Fibroblast of skin of right biceps (primary cell): ENCODE results near the gene TMEM9.
"Not testable (repeated sequence)": the region's sequence is repeated elsewhere in the genome, so short reads cannot be mapped to it uniquely, and the experiment has no call there.

Experiments
- DNase-seq: peaks from one replicate; pipeline ENCODE4 v3.0.0-alpha.2; 2013

TMEM9 gene

DNA sequence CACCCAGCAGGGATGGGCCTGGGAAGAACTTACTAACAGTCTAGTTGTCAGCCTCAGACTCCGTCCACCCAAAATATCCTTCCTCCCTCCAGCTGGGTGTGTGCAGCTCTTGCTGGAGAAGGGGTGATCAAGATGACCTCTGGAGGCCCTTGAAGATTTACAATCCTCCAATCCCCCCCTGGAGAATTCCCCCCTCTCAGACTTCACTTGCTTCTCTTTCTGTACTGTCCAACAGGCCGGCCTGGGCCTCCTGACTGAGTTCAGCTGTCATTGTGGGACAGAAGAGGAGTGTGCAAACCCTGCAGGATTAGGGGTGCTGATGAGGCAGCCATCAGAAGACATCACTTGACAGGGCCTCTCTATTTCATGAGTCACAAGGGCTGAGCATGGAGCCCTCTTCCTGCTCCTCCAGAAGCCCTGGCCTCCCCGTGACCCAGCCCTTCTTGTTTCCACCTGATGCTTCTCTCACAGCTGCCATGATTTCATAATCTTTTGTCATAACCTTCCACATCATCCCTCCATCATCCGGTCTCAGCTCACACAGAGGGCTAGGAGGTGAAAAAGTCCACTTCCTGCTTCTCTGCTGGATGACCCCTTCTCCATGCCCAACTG is 18.8 kb upstream of the TMEM9 start:
- no peak for DNase-seq

DNA sequence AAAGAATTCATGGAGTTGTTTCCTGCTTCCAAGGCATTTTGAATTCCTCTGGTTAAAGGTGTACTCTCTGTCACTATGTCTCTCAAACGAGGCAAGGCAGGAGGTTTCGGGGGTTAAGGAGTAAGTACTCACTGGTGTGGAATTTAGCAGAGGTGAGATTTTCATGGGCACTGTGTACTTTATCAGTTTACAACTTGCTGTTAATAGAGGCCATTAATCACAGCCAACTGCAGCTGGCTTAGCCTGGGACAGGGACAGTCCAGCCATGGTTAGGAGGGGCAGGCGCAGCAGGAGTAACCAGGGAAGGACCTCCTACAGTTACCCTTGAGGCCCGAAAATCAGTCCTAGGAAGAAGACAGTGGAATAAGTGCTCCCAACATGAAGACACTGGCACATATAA is 18.1 kb upstream of the TMEM9 start:
- no peak for DNase-seq

DNA sequence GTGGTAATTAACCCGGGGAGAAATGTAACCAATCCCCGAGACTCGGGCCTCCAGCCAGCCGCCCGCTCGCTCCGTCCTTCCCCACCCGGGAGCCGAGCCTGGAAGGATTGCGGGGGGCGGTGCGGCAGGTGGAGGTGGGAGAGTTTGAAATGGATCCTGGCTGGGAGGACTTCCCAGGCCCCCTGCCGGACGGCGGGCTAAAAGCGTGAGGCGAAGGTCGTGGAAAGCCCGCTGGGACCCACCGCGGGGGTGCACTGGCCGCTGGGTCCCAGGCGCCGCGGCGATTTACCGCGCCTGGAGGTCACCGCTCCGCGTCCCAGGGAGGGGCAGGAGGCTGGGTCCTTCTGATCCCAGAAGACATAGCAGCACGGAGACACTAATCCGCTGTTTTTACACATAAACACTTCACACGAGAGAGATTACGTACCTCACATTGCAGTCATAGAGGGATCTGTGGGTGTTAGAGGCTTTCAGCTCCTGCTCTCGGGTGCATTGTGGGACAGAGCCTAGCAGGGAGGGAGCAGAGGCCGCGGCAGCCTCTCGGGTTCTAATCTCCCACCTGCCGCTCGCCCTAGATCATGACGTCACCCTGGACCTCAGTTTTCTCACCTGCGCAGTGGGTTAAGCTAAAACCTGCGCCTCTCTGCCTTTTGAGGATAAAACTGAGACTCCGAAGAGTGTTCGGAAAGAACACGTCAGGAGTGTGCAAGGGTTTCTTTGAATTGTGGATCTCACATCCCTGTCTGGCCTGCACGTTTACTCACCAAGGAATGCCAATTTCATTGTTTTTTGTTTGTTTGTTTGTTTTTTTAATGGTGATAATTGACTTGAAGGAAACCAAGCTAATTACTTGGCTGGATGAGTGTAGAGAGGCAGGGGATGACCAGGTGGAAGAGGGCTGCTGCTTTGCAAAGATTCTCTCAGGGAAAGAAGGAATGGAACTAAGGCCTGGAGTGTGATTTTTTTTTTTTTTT is 17.1 kb upstream of the TMEM9 start:
- no peak for DNase-seq

DNA sequence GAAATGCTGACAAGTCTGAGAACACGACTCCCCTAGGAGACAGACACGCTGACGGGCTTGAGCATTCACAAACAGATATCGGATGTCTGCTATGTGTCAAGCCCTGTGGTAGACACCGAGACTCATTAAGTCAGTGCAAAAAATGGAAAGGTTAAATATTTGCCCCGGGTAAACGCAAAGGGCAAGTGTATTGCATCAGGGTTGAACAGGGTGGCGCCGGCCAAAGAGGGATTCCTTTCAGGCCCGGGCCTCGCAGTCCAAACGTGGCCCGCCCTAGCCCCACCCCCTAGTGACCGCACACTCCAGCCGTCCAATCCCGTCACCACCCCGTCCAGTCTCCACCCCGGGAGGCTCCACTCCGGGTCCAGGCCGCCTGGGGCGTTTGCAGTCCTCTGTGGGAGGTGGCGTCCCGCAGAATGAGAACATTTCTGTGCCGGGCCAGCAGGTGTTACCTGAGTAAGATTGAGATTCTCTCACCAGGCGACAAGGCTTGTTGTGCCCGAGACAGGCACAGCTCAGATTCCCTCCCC is 16.3 kb upstream of the TMEM9 start:
- peak; percentile 87 for DNase-seq

DNA sequence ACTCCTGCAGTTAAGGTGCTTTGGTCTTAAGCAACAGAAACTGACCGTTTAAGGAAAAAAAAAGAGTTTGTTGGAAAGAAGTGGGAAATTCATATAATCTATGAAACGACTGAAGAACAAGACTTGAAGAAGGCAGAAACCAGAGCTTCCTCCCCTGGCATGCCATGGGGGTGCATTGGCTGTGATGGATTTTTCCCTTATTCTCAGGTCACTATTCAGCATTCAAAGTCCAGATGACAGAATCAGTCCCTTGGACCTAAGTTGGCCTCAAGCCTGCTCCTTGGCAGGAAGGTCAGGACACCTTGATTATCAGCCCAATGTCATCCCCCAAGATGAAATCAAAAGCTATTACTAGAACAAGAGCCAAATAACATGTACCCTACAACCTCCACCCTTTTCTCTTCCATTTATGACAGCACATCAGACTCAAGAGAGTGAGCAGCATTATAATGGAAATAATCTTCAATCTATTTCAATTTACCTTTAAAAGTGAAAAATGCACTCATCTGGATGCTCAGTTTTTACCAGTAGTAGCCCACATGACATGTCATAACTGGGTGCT is 15.8 kb upstream of the TMEM9 start:
- no peak for DNase-seq

DNA sequence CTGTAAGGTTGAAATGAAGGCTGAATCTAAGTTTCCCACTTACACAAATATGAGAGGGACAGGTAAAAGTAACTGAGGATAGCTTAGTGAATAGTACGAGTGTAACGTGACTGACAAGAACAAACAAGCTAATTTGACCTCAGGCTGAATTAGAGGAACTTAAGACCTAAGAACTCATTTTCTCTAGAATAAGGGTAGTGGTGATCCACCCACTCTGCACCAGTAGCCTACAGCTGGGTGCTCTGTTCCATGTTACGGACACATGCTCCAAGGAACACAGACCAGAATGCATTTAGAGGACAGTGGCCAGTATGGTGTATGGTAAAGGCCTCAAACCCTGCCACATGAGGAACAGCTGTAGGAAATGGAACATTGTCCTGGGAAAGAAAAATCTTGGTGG is 14.9 kb upstream of the TMEM9 start:
- no peak for DNase-seq

DNA sequence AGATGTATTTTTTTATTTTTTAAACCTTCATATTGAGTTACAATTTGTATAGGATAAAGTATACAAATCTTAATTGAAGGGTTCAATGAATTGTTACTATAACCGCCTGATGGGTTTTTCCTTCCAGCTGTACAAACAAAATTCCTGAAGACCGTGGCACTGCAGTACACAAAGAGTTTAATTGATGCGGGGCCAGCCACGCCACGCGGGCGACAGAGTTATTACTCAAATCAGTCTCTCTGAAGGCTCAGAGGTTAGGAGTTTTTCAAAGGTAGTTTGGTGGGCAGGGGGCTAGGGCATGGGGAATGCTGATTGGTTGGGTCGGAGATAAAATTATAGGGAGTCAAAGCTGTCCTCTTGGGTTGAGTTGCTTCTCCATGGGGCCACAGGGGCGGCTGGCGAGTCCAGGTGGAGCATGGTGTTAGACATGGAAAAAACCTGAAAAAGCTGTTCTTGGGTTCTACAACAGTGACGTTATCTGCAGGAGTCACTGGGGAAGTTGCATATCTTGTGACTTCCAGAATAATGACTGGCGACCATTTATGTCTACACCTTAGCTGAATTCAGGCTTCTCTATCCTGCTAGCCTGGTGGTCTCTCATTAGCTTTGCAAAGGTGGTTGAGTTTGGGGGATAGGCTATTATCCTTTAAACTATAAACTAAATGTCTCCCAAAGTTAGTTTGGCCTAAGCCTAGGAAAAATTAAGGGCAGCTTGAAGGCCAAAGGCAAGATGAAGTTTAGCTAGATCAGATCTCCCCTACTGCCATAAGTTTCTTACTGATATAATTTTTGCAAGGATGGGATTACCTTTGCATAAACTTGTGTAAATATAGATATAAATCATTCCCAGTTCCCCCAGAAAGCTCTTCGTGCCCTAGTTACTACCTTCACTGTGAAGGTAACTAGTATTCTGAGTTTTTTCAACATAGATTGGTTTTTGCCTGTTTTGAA is 13.0 kb upstream of the TMEM9 start:
- DNase-seq: no peak

- DNase-seq: peak; percentile 10
These were observed 10.4 kb upstream of the TMEM9 start for GRCh38 chr1:201164645-201165044.

GRCh38 chr1:201163707-201164106 is 9.4 kb upstream of the TMEM9 start:
- DNase-seq: no peak

DNA sequence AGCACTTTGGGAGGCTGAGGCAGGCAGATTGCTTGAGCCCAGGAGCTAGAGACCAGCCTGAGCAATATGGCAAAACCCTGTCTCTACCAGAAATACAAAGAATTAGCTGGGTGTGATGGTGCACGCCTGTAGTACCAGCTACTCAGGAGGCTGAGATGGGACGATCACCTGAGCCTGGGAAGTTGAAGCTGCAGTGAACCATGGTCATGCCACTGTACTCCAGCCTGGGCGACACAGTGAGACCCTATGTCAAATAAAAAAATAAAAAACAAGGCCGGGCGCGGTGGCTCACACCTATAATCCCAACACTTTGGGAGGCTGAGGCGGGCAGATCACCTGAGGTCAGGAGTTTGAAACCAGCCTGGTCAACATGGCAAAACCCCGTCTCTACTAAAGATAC is 8.8 kb upstream of the TMEM9 start:
- DNase-seq: not testable (repeated sequence)

GRCh38 chr1:201157949-201158348 is 3.7 kb upstream of the TMEM9 start:
- DNase-seq: no peak

GRCh38 chr1:201156819-201157218 is 2.5 kb upstream of the TMEM9 start:
- no peak for DNase-seq

DNA sequence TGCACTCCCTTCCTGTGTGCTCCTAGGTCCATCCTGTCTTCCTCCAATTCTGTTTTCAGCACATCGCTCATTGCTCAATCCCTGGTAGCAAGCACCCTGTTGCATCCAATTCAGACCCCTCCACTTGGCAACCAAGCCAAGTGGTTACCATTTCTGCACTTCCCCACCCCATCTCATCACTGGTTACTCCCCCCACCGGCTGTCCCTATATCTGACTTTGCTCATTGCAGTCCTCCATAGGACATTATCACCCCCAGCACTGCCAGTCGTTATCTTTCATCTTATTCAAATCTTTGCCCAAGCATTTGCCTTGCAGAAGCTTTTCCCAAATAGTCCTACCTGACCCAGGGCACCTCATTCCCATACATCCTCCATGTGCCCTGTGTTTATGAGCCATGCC is 2.1 kb upstream of the TMEM9 start:
- DNase-seq: no peak

DNA sequence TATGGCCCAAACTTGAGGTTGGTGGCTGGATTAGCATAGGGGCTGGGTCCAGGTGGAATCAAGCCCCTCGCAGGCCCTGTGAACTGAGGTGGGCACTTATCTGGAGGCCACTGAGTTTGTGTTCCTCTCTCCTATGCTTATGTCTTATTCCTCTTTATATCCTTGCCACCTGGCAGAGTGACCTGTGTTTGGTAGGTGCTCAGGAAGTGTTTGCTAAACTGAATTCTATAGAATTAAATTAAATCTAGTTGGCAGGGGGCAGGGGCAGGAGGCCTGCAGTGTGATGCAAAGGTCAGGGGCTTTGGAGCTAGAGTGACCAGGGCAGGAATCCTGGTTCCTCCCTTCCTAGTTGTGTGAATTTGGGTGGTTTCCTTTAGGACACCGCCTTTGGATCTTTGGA is 1.1 kb upstream of the TMEM9 start:
- DNase-seq: no peak

DNA sequence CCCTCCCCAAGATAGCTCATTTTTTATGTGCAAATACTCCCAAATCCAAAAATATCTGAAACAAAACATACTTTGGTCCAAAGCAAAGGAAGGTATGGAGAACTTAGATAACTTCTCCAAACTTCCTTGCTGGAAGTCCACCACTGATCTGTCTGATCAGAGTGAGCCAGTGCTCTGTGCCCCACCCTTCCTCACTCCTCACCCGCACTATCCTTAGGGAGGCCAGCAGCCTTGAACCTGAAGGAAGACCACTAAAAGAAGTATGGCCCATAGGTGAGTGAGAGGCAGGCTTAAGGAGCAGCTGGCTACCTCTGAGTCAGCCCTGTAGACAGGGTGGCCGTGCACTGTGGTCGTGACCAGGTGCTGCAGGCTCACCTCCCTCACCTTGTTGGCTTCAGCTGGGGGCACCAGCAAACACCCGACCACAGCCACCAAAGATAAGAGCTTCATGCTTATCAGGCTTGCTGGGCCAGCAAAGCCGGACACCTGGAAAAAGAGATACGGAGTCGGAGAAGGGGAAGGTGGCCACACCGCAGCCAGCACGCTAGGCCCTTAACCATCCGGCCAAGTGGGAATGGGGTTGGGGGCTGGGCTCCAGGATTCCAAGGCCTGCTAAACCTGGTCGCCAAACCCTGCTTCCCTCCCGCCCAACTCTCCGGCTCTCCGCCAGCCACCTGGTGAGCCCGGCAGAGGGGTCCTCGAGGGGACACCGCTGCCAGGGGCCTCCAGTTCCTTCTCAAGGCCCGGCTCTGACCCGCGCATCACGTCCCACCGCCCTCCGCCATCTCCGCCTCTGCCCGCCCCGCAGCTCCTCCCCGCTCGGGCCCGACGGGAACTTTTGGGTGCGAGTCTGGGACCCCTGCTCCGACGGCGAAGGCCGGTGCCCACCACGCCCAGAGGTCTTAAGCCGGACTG is 543 bp downstream of the TMEM9 start:
- DNase-seq: no peak

GRCh38 chr1:201149400-201149799 is 4.9 kb downstream of the TMEM9 start:
- DNase-seq: peak; percentile 36

DNA sequence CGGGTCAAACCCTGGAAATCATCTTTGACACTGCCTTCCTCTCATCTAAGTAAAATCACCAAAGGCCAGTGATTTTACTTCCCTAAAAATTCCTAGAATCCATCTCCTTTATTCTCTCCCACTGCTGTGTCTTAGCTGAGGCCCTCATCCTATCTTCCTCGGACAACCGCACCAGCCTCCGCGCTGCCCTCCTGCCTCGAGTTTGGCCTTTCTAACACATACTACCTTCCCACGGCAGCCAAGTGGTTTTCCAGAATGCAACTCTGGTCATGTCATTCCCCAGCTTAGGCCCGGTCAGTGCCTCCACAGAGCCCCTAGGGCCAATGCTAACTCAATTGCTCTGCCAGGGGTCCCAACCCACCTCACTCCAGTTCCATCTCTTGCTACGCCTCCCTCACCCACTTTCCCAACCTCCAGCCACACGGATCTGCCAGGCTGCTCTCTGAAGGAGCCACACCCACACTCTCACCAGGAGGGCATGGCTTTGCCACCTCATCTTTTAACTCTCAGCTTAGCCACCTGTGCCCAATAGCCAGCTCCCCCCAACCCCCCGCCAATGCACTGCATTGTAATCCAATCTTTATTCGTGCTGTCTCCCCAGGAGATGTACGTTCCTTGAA is 6.8 kb downstream of the TMEM9 start:
- no peak for DNase-seq

DNA sequence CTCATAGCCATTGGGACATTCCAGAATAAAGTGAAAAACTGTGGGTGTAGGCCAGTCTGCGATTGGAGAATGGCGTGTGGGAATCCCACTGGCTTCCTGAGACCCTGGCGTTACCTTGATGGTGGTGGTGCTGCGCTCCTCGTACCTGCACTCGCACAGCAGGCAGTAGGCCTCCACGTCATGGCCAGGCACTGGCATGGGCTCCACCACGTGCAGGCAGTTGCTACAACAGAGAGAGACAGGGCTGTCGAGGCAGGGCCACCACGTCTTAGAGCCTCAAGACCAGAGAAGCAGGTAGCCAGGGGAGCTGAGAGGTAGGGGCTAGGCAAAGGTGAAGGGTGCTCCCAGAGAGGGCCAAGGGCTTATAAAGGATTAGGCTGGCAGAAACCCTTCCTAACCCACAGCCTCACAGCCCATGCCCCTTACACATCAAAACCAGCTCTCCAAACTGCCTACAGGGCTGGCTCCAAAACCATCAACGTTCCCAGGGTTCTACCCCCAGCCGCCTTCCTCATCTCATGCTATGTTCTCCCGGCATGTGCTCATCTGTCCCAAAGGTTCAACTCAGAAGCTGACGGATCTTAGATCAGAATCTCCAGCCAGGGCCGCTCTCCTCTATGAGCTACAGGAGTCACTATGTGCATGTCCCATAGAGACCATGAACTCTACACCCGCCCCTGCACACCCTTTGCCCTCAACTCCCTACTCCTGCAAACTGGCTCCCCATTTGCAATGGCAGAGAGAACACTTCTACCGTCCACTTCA is 7.5 kb downstream of the TMEM9 start:
- DNase-seq: no peak

DNA sequence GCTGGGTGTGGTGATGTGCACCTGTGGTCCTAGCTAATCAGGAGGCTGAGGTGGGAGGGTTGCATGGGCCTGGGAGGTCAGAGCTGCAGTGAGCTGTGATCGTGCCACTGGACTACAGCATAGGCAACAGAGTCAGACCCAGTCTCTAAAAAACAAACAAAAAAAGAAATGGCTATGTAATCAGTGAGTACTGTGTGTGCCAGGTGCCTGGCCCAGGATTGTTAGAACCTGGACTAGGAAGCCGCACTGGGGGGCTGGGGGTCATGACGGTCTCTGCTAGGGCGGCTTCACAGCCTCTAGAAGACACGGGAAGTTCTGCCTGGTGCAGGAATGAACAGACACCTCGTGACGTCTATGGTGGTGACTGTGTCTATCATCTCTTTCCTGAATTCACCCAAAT is 8.5 kb downstream of the TMEM9 start:
- no peak for DNase-seq

DNA sequence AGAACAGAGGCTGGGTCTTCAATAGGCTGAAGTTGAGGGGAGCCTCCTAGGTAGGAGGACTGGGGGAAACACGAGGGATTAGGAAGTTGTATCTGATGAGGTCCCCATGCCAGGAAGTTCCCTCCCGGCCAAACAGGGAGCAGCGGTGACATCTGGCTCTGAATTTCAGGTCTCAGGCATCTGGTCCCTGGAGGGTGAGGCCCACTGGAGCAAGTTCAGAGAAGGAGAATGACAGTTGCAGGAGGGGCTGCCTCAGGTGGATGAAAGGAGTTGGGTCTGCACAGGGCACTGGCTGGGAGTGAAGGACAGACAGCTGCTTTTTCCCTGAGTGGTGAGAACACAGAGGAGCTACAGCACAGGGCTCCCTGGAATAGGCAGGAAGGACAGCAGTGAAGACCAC is 9.1 kb downstream of the TMEM9 start:
- DNase-seq: no peak
